Left ventricle myocardium inferior (tissue), 1 donor: ENCODE measurements around the gene HRH2. TPM values are rescaled to one million over a fixed set of nuclear protein-coding genes. Genes with fewer than 3 reads are reported as not detected.

Experiments used
- DNase-seq: peaks from one replicate; pipeline ENCODE4 v3.0.0-alpha.2; 2020
- H3K27ac ChIP-seq: fragments of 200-600 bp; replicated peaks from 2 replicates; pipeline ENCODE4 v1.8.0; 2021
- H3K27me3 ChIP-seq: fragments of 200-600 bp; 2 replicates; pipeline ENCODE4 v1.8.0; 2021; ENCODE audit warnings: low read depth
- H3K36me3 ChIP-seq: fragments of 200-600 bp; 2 replicates; pipeline ENCODE4 v1.8.0; 2021
- H3K4me1 ChIP-seq: fragments of 200-600 bp; 2 replicates; pipeline ENCODE4 v1.8.0; 2021
- H3K4me3 ChIP-seq: fragments of 200-600 bp; 2 replicates; pipeline ENCODE4 v1.8.0; 2021; ENCODE audit warnings: mild to moderate bottlenecking, moderate library complexity
- H3K9me3 ChIP-seq: fragments of 200-600 bp; replicated peaks from 2 replicates; pipeline ENCODE4 v1.8.0; 2021
- intact Hi-C: fragments of 100-400 bp; cut with micrococcal nuclease; formaldehyde crosslinking; loops from one replicate; pipeline ENCODE4 v1.11.0; 2022
- total RNA-seq: library from RNA; stranded (reverse); fragmentation: NEBNext Ultra II Directional; extraction: Animal tissue kit (Norgen Biotek cat#: 25700); gene quantifications from one replicate; pipeline ENCODE4 v1.2.1, GENCODE V29; 2021
- TF ChIP-seq, protein P1 (sequence below): fragments of 200-600 bp; IDR thresholded peaks from 2 replicates; pipeline ENCODE4 v1.8.0; 2021; ENCODE audit warnings: antibody characterized with exemption, mild to moderate bottlenecking, borderline replicate concordance
- donor health status: DM: no; HTN: yes; CAD: no; lungs with severe emphysema.

Gene HRH2
- total RNA-seq, 1 donor from 2014 or later = 47.7 TPM

DNA sequence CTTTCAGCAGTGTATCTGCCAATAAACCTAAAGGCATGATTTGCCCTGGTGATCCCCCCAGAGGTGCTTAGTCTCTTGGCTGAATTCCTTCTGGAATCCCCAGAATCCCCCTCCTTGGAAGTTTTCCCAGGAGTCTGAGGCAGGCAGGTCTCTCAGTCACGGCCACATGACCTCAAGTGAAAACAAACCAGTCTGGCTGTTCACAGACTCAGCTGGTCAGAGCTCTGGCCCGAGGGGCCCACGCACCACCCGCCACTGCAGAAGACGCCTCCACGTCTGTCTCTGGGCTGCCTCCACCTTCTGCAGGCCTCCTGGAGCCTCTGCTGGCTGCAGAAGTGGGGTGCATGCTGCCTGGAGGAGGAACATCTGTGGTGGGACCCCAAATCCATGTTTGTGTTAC lies 52.5 kb downstream of the HRH2 start:
- Histone ChIP-seq H3K27me3 (no peaks in the 10 kb centered on the region), H3K4me1 (peaks cover 46% of the 10 kb centered on the region), H3K27ac (peak overlapping the region; percentile 66), H3K4me3 (no peak overlapping the region), H3K9me3 (peaks cover 12% of the 10 kb centered on the region), H3K36me3 (no peaks in the 10 kb centered on the region)
- TF ChIP-seq, protein P1, sequence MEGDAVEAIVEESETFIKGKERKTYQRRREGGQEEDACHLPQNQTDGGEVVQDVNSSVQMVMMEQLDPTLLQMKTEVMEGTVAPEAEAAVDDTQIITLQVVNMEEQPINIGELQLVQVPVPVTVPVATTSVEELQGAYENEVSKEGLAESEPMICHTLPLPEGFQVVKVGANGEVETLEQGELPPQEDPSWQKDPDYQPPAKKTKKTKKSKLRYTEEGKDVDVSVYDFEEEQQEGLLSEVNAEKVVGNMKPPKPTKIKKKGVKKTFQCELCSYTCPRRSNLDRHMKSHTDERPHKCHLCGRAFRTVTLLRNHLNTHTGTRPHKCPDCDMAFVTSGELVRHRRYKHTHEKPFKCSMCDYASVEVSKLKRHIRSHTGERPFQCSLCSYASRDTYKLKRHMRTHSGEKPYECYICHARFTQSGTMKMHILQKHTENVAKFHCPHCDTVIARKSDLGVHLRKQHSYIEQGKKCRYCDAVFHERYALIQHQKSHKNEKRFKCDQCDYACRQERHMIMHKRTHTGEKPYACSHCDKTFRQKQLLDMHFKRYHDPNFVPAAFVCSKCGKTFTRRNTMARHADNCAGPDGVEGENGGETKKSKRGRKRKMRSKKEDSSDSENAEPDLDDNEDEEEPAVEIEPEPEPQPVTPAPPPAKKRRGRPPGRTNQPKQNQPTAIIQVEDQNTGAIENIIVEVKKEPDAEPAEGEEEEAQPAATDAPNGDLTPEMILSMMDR = no peak
- intact Hi-C loops = no loop called here
- DNase-seq = no peak

DNA sequence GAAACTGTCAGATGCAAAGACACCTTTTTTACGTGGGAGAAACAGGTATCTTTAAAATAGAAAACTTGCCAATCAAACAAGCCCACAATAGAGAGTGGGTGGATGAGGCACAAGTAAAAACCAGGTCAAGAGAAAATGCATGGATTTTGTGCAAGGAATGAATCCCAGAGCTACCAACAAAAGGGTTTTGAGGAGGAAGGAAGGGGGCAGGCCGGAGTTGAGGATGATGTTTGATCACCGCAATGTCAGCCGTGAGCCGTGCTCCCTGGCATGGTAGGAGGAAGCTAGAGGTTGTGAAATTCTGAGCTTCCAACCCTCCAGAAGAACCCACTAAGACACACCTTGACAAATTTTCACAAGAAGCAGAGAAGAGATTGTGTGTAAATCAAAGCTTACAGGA lies 53.2 kb downstream of the HRH2 start:
- Histone ChIP-seq H3K4me1 (peaks cover 47% of the 10 kb centered on the region), H3K4me3 (no peak overlapping the region), H3K27ac (peak overlapping the region; percentile 66), H3K36me3 (no peaks in the 10 kb centered on the region), H3K27me3 (no peaks in the 10 kb centered on the region), H3K9me3 (peaks cover 12% of the 10 kb centered on the region)
- intact Hi-C loops = no loop called here
- DNase-seq = no peak
- TF ChIP-seq, protein P1 = no peak

DNA sequence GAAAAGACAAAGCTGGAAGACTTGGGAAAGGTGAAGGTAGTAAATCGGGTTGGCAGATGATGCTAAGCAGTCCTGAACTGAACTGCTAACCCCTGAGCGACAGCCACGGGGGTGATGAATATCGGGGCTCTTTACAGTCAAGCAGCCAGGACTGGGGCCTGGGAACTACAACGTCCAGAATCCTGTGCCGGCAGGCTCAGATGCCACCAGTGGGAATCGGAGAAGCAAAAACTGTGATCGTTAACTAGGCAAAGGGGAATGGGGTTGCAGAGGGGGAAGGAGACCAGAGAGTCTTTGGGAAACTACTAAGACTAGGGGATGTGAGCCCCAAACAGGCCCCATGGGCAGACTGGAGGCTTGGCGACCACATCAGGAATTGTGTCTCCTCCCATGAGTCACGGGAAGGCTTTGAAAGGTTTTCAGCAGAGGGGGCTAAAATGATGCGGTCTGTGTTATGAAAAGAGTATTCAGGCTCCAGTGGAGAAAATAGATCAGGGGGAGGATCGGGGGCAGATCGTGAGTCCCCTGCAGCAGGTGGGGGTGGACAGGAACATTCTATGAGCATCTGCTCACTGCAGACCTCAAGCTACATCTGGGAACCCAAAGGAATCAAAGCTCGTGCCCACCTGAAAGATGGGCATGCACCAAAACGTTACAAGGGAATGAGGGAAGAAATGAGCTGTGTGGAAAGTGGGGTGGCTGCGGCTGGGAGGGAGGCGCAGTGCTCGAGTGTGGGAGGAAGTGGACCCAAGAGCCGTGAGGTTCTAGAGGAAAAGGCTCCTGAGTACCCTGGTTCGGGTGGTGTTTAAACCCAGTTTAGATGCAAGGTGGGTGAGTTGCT lies 53.8 kb downstream of the HRH2 start:
- no peak overlapping the region for H3K4me3 ChIP-seq
- H3K27ac ChIP-seq = peak overlapping the region; percentile 58
- no peak for DNase-seq
- no peaks in the 10 kb centered on the region for H3K36me3 ChIP-seq
- TF ChIP-seq, protein P1 = no peak
- no peaks in the 10 kb centered on the region for H3K27me3 ChIP-seq
- peaks cover 45% of the 10 kb centered on the region for H3K4me1 ChIP-seq
- H3K9me3 ChIP-seq = peaks cover 16% of the 10 kb centered on the region
- intact Hi-C loops = no loop called here

DNA sequence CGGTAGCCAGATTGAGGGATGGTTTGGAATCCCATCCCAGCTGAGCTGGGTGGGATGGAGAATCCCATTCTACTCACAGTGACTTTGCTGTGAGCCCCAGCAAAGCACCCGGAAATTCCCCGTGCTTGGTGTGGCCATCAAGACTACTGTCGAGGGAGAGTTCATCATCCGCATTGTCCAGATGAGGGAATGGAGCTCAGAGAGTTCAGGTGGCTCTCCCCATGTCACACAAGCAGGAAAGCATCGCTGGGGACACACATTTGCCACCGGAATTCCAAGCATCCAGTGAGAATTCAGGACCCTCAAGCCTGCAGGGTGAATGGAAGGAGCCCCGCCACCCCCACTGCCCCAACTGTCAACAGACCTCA lies 54.4 kb downstream of the HRH2 start:
- intact Hi-C loops = no loop called here
- DNase-seq = no peak
- Histone ChIP-seq H3K36me3 (no peaks in the 10 kb centered on the region), H3K4me3 (no peak overlapping the region), H3K27ac (peak overlapping the region; percentile 58), H3K4me1 (peaks cover 44% of the 10 kb centered on the region), H3K9me3 (peaks cover 22% of the 10 kb centered on the region), H3K27me3 (no peaks in the 10 kb centered on the region)
- TF ChIP-seq, protein P1 = no peak

DNA sequence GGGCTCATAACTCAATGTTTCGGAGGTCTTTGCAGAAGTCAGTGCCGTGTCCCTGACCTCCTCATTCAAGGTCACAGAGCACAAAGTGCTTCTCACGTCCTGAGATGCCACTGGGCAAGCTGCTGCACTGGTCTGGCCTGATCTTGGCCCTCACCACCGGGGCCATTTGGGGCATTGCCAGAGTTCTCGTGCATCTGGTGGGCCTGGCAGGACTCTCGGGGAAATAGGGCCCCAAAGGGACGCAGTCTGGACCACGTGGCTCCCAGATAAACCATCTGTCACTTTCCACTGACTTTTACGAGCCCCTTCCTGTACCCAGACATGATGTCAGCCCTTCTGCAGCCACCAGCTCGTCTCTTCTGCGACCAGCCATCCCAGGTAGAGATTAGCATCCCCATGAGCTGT lies 54.8 kb downstream of the HRH2 start:
- intact Hi-C loops = no loop called here
- TF ChIP-seq, protein P1 = no peak
- no peaks in the 10 kb centered on the region for H3K36me3 ChIP-seq
- no peaks in the 10 kb centered on the region for H3K27me3 ChIP-seq
- H3K9me3 ChIP-seq = peaks cover 23% of the 10 kb centered on the region
- H3K4me3 ChIP-seq = no peak overlapping the region
- H3K27ac ChIP-seq = peak overlapping the region; percentile 58
- no peak for DNase-seq
- peaks cover 44% of the 10 kb centered on the region for H3K4me1 ChIP-seq
